OCI-LY7 (cell line): Measurements from ENCODE around the gene RNU6-9.

Experiments used
- CTCF ChIP-seq: fragments of 200-600 bp; sonication (generic); conservative IDR thresholded peaks from 2 replicates; pipeline ENCODE4 v1.5.1; 2014; ENCODE audit warnings: mild to moderate bottlenecking, antibody characterized with exemption, low read length, moderate library complexity, mixed read lengths
- EZH2phosphoT487 ChIP-seq: fragments of 200-600 bp; sonication (generic); IDR thresholded peaks from 2 replicates; pipeline ENCODE4 v1.6.1; 2018; ENCODE audit warnings: low read depth, borderline replicate concordance, mild to moderate bottlenecking, mixed run types, antibody characterized with exemption, low read length, moderate library complexity, mixed read lengths

- TF ChIP-seq EZH2phosphoT487 (no peak), CTCF (no peak)
These were observed 23.0 kb upstream of the RNU6-9 start for GRCh38 chr19:870314-870713.
